GM18502 (cell line): ENCODE results near the gene CASP1.

Experiments
- ATAC-seq: cut with Tn5 transposase; IDR thresholded peaks from one replicate; pipeline ENCODE4 v1.9.1; 2021; ENCODE audit warnings: mild to moderate bottlenecking; ENCODE audit not compliant: unreplicated experiment, poor library complexity

CASP1 gene

DNA sequence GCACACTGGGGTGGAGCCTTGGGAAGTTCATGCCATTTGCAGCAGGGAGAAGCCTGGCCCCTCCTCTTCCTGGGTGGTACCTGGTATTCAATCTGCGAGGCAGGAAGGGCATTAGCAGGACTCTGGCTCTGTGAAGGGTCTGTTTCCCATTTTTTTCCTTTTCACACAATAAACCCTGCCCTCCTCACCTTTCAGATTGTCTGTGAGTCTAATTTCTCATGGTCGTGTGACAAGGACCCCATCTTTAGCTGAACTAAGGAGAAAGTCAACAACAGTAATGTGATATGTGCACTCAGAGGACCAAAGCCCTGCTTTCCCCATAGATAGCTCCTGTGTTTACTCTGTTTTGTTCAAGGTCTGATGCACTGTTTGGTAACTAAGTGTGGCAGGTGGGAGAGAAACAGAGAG is 39.9 kb downstream of the CASP1 start:
- no peak for ATAC-seq

- no peak for ATAC-seq
Measured at GRCh38 chr11:104992781-104993180, 42.2 kb downstream of the CASP1 start.

DNA sequence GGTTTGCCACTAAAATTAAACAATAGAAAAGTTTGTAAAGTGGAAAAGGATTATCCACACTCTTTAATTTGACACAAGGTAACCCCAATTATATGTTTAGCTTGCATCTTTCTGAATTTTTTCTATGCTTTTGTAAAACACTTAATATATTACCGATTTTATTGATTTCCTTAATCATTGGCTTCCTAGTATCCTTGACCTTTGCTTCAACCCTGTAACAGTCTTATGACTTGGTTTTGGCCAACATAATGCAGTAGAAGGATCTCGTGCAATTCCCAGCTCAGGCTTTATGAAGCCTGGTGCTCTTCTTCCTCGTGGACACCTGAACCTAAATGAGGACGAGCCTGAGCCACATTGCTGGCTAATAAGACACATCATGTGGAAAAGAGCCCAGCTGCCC is 43.0 kb downstream of the CASP1 start:
- no peak for ATAC-seq

GRCh38 chr11:104984808-104985207 is 50.1 kb downstream of the CASP1 start:
- no peak for ATAC-seq

GRCh38 chr11:104979839-104980238 is 55.1 kb downstream of the CASP1 start:
- ATAC-seq, result no peak
